Urinary bladder (tissue), 4 donors: ENCODE measurements around the gene PAK4. TPM values are rescaled to one million over a fixed set of nuclear protein-coding genes. Genes with fewer than 3 reads are reported as not detected.
"Not testable (repeated sequence)": the region's sequence is repeated elsewhere in the genome, so short reads cannot be mapped to it uniquely, and the experiment has no call there.

Experiments
- DNase-seq: peaks from one replicate; pipeline ENCODE4 v3.0.0-alpha.2; 2015; ENCODE audit errors: extremely low spot score
- H3K27ac ChIP-seq: one replicate; pipeline ENCODE4 v1.5.1; 2013; ENCODE audit warnings: low read depth, mild to moderate bottlenecking, moderate library complexity
- H3K36me3 ChIP-seq: one replicate; pipeline ENCODE4 v1.6.1; 2013; ENCODE audit warnings: mild to moderate bottlenecking, moderate library complexity; ENCODE audit not compliant: insufficient read depth
- H3K4me1 ChIP-seq: one replicate; pipeline ENCODE4 v1.6.1; 2013; ENCODE audit warnings: mild to moderate bottlenecking, moderate library complexity; ENCODE audit not compliant: insufficient read depth
- H3K4me3 ChIP-seq: one replicate; pipeline ENCODE4 v1.5.1; 2013; ENCODE audit warnings: low read depth, low read length
- WGBS: extraction: QIAGEN DNeasy Blood & Tissue Kit; methylation state at CpG from one replicate; pipeline ENCODE4 v1.1.7; 2013; 5-methylcytosine and 5-hydroxymethylcytosine counted together
- polyA plus RNA-seq: library from polyadenylated mRNA; stranded (reverse); fragments of 200-250 nt; gene quantifications from one replicate; pipeline ENCODE4 v1.2.3, GENCODE V29; 2013
- total RNA-seq: library from RNA; depleted of rRNA; stranded (reverse); fragments of >200 nt; gene quantifications from one replicate; pipeline ENCODE4 v1.2.3, GENCODE V29; 2014
- donor health status: healthy with polysubstance abuse.
- donor health status: healthy.

The PAK4 gene
- total and polyA plus RNA-seq, 2 donors: 7.8 to 33.1 TPM

DNA sequence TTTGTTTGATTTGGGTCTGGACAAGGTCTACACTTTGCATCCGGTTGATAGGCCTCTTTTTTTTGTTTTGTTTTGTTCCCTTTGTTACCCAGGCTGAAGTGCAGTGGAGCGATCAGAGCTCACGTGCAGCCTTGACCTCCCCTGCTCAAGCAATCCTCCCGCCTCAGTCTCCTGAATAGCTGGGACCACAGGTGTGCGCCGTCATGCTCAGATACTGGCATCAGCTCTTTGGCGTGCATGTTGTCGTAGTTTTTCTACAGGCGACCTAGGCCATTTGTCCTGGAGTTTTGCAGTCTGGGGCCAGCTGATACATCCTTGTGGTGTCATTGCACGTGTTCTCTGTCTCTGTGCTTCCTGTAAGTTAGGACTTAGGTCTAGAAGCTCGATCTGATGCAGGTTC, 16.3 kb downstream of the PAK4 start:
- Histone ChIP-seq H3K27ac (no peak overlapping the region), H3K36me3 (no peaks in the 10 kb centered on the region), H3K4me3 (no peak overlapping the region), H3K4me1 (peaks cover 3% of the 10 kb centered on the region)
- WGBS: 81% methylated on average over 11 of the region's 11 CpGs
- no peak for DNase-seq

DNA sequence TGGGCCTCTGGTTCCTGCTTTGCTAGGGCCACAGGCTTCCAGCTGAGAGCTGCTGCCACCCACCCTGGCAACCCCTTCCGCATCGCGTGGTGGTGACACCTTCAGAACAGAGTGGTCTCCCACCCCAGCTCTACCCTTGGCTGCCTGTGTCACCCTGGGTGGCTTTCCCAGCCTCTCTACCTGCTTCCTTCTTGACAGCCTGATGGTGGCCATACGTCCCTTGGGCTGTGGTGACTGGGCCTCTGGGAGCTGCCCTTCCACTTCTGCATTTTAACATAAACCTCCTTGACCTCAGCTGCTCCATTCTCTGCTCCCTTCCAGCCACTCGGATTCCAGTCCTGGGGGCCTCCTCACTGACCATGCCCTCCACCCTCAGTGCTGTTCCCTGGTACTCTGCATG, 17.0 kb downstream of the PAK4 start:
- DNase-seq: no peak
- no peak overlapping the region for H3K27ac ChIP-seq
- WGBS: 89% methylated on average over 5 of the region's 5 CpGs
- no peaks in the 10 kb centered on the region for H3K36me3 ChIP-seq
- peaks cover 3% of the 10 kb centered on the region for H3K4me1 ChIP-seq
- no peak overlapping the region for H3K4me3 ChIP-seq

DNA sequence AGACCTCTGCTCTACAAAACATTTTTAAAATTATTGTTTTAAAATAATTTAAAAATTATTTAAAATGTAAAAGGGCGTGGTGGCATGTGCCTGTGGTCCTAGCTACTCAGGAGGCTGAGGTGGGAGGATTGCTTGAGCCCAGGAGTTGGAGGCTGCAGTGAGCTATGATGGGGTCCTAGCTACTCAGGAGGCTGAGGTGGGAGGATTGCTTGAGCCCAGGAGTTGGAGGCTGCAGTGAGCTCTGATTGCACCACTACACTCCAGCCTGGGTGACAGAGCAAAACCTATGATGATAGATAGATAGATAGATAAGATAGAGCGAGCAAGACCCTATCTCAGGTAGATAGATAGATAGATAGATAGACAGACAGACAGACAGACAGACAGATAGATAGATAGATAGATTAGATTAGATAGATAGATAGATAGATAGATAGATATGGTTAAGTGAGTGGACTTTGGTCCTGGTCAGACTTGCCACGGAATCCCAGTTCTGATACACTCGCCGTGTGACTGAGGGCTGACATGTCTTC, 18.2 kb downstream of the PAK4 start:
- WGBS: 83% methylated on average over 5 of the region's 5 CpGs
- H3K27ac ChIP-seq: not testable (repeated sequence)

DNA sequence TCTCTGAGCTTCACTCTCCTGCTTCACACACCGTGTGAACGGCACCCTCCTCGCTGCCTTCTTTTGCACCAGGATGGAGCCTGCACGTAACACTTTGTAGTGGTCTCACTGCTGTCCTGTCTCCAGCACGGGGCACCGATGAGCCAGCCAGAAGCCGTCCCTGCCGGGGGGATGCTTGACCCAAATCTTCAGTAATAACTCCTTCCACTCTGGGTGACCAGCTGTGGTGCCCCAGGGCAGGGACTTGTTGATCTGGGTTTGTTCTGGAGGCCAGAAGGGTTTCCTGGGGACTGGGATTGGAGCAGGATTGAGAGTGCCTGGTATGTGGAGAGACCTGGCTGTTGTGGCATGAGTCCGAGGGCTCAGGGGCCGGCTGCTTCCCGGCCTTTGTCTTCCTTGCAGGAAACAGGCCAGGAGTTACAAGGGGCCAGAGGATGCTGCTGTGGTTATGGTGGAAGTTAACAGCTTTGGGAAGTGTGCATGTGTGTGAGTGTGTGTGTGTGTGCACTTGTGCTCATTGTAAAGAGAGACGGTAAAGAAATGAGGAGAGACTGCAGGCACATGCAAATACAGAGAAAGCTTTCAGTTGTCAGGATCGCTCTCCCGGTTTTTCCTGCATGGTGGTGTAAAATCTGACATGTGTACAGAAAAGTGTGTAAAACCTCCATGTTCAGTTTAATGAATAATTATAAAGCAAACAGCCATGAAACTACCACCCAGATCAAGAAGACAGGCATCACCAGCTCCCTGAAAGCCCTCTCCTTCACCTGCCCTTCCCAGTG, 18.9 kb downstream of the PAK4 start:
- H3K4me3 ChIP-seq: no peak overlapping the region
- H3K4me1 ChIP-seq: peaks cover 3% of the 10 kb centered on the region
- 24% methylated on average over 14 of the region's 14 CpGs for WGBS
- DNase-seq: no peak
- no peaks in the 10 kb centered on the region for H3K36me3 ChIP-seq
- H3K27ac ChIP-seq: peak overlapping the region; percentile 56

More for the DNA sequence above, 18.2 kb downstream of the PAK4 start:
- not testable (repeated sequence) for DNase-seq, H3K4me1 ChIP-seq, H3K4me3 ChIP-seq, H3K36me3 ChIP-seq

DNA sequence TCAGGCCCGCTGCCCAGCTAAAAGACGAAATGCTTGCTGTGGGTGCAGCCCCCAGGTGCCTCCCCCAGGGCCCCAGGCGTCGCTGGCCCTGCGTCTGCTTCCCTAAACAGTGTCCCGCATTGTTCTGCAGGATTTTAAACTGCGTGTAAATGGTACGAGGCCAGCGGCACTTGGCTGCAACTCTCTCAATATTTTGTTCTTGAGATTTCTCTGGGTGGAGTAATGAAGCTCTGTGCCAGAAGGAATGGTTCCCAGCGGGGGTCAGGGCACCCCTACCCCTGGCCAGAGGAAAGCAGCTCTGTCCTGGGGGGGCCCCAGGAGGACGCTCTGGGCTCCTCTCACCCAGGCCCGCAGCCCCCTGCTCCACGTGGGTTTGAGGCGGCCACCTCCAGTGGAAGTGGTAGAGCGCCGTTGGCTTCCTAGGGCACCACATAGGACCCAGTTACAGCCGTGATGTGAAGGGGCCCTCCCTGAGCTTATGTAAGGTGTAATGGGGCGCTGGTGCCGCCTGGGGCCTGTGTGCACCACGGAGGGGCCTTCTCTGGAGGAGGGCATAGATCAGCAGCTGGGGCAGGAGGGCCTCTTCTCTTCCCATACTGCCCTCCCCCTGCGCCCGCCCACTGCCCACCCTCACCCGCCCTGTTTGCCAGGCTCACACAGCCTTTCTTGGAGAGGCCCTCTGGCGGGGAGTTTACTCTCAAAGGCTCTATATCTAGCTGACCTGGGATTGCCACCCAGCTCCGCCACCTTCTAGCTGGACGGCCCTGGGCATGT, 19.8 kb downstream of the PAK4 start:
- peaks cover 3% of the 10 kb centered on the region for H3K4me1 ChIP-seq
- 25% methylated on average over 26 of the region's 26 CpGs for WGBS
- no peak overlapping the region for H3K4me3 ChIP-seq
- H3K36me3 ChIP-seq: no peaks in the 10 kb centered on the region
- no peak for DNase-seq
- H3K27ac ChIP-seq: peak overlapping the region; percentile 56

DNA sequence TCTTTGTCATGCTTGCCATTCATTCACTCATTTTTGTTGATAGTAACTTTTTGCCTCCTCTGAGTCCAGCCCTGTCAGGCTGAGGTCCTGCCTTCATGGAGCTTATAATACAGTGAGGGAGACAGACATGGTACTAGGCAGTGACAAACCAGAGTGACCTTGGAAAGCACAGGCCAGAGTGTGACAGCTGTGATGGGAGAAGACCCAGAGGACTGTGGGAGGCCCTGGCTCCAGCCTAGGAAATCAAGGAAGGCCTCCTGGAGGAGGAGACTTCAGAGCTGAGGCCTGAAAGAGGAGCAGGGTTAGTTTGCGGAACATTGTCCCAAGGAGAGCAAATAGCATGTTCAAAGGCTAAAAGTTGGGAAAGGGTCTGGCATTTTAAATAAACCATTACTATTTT, 20.5 kb downstream of the PAK4 start:
- Histone ChIP-seq H3K27ac (no peak overlapping the region), H3K4me3 (no peak overlapping the region), H3K36me3 (no peaks in the 10 kb centered on the region), H3K4me1 (peaks cover 3% of the 10 kb centered on the region)
- no peak for DNase-seq
- WGBS: 100% methylated on average over 1 of the region's 1 CpG

DNA sequence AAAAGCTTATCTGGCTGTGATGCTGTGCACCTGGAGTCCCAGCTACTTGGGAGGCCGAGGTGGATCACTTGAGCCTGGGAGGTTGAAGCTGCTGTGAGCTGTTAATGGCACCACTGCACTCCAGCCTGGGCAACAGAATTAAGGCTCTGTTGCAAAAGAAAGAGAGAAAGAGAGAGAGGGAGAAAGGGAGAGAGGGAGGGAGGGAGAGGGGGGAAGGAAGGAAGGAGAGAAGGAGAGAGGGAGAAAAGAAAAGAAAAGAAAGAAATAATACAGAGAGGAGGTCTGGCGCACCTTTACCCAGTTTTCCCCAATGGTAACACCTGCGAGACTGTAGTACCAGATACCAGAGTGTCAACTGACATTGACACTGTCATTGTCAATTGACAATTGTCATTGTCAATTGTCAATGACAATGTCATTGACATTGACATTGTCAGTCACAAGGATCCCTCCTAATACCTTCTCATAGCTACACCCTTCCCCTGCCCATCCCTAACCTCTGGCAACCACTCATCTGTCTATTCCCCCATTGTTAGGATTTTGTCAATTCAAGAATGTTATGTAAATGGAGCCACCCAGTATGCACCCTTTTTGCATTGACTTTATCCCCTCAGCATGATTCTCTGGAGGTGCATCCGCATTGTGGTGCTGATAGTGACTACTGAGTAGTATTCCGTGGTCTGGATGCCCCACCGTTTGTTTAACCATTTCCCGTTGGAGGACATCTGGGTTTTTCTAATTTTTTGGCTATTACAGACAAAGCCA, 21.3 kb downstream of the PAK4 start:
- Histone ChIP-seq H3K36me3 (no peaks in the 10 kb centered on the region), H3K4me3 (no peak overlapping the region), H3K27ac (no peak overlapping the region), H3K4me1 (peaks cover 3% of the 10 kb centered on the region)
- WGBS: 80% methylated on average over 7 of the region's 7 CpGs
- DNase-seq: no peak

DNA sequence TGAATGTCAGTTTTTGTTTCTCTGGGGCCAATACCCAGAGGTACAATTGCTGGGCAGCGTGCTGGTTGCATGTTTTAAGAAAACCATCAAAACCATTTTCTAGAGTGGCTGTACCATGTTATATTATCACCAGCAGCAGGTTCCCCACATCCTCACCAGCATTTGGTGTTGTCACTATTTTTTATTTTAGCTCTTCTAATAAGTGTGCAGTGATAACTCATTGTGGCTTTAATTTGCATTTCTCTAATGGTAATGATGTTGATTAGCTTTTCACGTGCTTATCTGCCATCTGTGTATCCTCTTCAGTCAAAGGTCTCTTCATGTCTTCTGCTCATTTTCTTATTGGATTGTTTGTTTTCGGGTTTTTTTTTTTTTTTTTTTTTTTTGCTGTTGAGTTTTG, 21.9 kb downstream of the PAK4 start:
- peaks cover 3% of the 10 kb centered on the region for H3K4me1 ChIP-seq
- no peaks in the 10 kb centered on the region for H3K36me3 ChIP-seq
- no peak overlapping the region for H3K27ac ChIP-seq
- WGBS: 95% methylated on average over 3 of the region's 3 CpGs
- DNase-seq: no peak
- H3K4me3 ChIP-seq: no peak overlapping the region

DNA sequence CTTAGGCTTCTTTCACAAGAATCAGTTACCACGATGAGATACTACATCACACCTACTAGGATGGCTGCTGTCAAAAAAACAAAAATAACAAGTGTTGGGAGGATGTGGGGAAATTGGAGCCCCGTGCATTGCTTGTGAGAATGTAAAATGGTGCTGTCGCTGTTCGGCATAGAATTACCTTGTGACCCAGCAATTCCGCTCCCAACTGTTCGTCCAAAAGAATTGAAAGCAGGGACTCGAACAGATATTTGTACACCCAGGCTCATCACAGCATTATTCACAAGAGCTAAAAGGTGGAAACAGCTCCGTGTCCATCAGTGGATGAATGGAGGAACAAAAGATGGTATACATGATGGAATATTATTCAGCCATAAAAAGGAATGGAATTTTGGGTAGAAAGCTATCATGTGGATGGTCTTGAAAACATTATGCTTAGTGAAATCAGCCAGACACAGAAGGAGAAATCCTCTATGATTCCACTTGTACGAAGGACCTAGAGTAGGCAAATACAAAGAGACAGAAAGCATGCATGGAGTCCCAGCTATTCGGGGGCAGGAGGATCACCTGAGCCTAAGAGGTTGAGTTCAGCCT, 23.4 kb downstream of the PAK4 start:
- Histone ChIP-seq H3K27ac (no peak overlapping the region), H3K4me3 (no peak overlapping the region), H3K4me1 (peaks cover 3% of the 10 kb centered on the region), H3K36me3 (no peaks in the 10 kb centered on the region)
- WGBS: 97% methylated on average over 10 of the region's 10 CpGs
- no peak for DNase-seq

DNA sequence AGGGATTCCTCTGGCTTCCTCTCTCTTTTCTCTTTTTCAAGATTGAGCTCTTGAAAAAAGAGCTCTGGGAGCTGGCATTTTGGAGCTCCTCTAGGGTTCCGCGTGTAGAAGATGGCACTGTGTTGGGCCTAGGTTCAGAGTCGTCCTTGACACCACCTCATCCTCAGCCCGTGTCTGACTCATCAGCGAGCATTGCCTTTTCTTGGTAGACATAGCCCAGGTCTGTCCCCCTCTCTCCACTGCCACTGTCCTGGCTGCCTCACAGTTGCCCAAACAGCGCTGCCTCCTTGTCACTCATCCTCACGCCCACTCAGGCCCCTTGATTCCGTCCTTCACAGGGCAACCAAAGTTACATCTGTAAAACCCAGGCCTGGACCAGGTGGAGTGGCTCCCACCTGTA, 24.6 kb downstream of the PAK4 start:
- Histone ChIP-seq H3K36me3 (no peaks in the 10 kb centered on the region), H3K4me1 (peaks cover 2% of the 10 kb centered on the region), H3K27ac (no peak overlapping the region), H3K4me3 (no peak overlapping the region)
- DNase-seq: no peak
- 94% methylated on average over 8 of the region's 8 CpGs for WGBS

DNA sequence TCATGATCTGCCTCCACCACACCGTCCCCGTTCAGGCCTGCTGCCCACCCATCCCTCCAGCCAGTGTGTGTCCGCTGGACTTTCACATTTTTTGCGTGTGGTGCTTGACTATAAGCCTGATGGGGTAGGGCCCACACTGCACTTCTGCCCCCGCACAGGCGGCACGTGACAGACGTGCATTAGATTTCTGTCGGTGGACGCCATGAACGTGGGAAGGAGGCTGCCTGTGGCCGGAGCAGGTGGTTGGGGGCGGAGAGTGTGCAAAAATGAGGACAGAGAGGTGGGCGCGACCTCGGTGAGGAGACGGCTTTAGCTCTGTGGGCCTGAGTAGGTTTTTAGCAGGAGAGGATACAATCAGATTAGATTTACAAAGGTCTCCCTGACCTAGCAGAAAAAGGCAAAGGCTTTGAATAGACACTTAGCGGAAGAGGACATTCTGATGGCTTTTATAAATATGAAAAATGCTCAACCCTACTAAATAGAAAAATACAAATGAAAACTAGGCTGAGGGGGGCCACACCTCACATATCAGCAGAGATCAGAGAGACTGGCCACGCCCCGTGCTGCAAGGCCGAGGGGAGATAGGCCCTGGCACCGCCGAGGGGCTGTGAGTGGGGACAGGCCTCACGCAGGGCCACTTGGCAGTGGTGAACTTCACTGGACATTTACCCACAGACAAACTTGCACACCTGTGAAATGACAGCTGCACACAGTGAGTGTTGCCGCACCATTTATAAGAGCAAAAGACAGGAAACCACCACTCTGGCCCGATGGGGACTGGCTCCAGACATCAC, 25.4 kb downstream of the PAK4 start:
- H3K4me3 ChIP-seq: no peak overlapping the region
- WGBS: 88% methylated on average over 26 of the region's 26 CpGs
- H3K27ac ChIP-seq: no peak overlapping the region
- H3K4me1 ChIP-seq: peaks cover 2% of the 10 kb centered on the region
- DNase-seq: no peak
- no peaks in the 10 kb centered on the region for H3K36me3 ChIP-seq

DNA sequence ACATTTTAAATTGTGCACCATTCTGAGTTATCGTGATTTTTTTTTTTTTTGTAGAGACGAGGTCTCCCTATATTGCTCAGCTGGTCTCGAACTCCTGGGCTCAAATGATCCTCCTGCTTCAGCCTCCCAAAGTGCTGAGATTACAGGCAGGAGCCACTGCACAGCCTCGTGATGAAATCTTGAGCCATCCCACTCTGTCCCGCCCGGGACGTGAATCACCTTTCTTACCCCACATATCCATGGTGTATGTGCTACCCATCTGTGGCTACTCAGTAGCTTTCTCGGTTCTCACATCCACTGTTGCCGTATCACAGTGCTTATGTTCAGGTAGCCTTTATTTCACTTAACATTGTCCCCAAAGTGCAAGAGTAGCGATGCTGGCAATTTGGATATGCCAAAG, 26.5 kb downstream of the PAK4 start:
- peaks cover 5% of the 10 kb centered on the region for H3K4me1 ChIP-seq
- H3K4me3 ChIP-seq: no peak overlapping the region
- no peak overlapping the region for H3K27ac ChIP-seq
- no peaks in the 10 kb centered on the region for H3K36me3 ChIP-seq
- DNase-seq: no peak
- 94% methylated on average over 10 of the region's 10 CpGs for WGBS
